ENCODE measurements around the gene GRID1. TPM values are rescaled to one million over a fixed set of nuclear protein-coding genes. Genes with fewer than 3 reads are reported as not detected.

Gene GRID1
- polyA plus RNA-seq, 1 of the 3 experiments (the other 2 are of a cell fraction) = 0.13 TPM

DNA sequence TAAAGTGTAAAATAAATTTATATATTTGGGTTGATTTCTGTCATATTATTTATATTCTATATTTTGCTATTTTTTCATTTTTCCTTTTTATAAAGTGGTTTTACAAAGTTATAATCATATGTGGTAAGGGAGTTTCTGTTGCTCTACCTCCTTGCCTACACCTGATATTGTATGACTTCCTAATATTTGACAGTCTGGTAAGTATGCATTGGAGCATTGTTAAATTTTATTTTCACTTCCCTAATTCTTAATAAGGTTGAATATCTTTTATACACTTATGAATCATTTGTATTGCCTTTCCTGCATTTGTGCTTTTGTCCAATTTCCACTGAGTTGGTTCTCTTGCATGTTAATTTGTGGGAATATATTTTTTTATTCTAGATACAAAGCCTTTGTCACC, 492.4 kb downstream of the GRID1 start:
- Histone ChIP-seq H3K79me2 (ENCODE audit: insufficient read depth) (no peaks in the 10 kb centered on the region), H3K4me1 (ENCODE audit: control insufficient read depth in 1 of 2, insufficient read depth in 2 of 2, low read depth in 1 of 2, low read length in 1 of 2) (no peaks in the 10 kb centered on the region), H3K27me3 (ENCODE audit: insufficient read depth) (no peaks in the 10 kb centered on the region), H3K9me3 (no peaks in the 10 kb centered on the region; the same call in 1 of the 2 replicates), H2AFZ (ENCODE audit: low read depth) (no peak overlapping the region), H3F3A (replicated peaks; ENCODE audit: insufficient read depth) (no peaks in the 10 kb centered on the region), H3K9ac (no peak overlapping the region), H3K36me3 (replicated peaks in 1 of 2; ENCODE audit: control insufficient read depth in 1 of 2, insufficient read depth in 2 of 2, low read length in 1 of 2) (no peaks in the 10 kb centered on the region), H3K27ac (ENCODE audit: low read depth in 2 of 2, low read length in 1 of 2) (no peak overlapping the region), H3K4me2 (no peak overlapping the region), H4K20me1 (ENCODE audit: insufficient read depth) (no peaks in the 10 kb centered on the region), H3K4me3 (ENCODE audit: low read depth in 2 of 2, low read length in 1 of 2) (no peak overlapping the region), H3K9me2 (no peaks in the 10 kb centered on the region)
- POLR2A ChIA-PET = no interaction called here
- TF ChIP-seq GABPA (IDR thresholded peaks at IDR 0.05; ENCODE audit: low read depth) (no peak), SIN3A (IDR thresholded peaks at IDR 0.05; ENCODE audit: borderline replicate concordance, low read depth, low read length) (no peak), RAD21 (IDR thresholded peaks at IDR 0.05; ENCODE audit: low read length) (no peak), TAF1 (IDR thresholded peaks at IDR 0.05; ENCODE audit: borderline replicate concordance, low read depth, low read length) (no peak), RCOR1 (IDR thresholded peaks at IDR 0.05; ENCODE audit: low read length) (no peak), MXI1 (IDR thresholded peaks at IDR 0.05; ENCODE audit: low read depth, low read length) (no peak), TEAD4 (IDR thresholded peaks at IDR 0.05; ENCODE audit: borderline replicate concordance, insufficient read depth) (no peak), CHD2 (IDR thresholded peaks at IDR 0.05; ENCODE audit: low read length, partially characterized antibody) (no peak), FOSL2 (IDR thresholded peaks at IDR 0.05; ENCODE audit: borderline replicate concordance, low read depth) (no peak), FOXJ3 (CRISPR knock-in tag; IDR thresholded peaks at IDR 0.05) (no peak), YY1 (IDR thresholded peaks at IDR 0.05; ENCODE audit: low read depth) (no peak), MEF2A (IDR thresholded peaks at IDR 0.05; ENCODE audit: borderline replicate concordance, low read depth) (no peak), RFX5 (IDR thresholded peaks at IDR 0.05; ENCODE audit: low read length) (no peak)
- TF ChIP-seq, protein P1, sequence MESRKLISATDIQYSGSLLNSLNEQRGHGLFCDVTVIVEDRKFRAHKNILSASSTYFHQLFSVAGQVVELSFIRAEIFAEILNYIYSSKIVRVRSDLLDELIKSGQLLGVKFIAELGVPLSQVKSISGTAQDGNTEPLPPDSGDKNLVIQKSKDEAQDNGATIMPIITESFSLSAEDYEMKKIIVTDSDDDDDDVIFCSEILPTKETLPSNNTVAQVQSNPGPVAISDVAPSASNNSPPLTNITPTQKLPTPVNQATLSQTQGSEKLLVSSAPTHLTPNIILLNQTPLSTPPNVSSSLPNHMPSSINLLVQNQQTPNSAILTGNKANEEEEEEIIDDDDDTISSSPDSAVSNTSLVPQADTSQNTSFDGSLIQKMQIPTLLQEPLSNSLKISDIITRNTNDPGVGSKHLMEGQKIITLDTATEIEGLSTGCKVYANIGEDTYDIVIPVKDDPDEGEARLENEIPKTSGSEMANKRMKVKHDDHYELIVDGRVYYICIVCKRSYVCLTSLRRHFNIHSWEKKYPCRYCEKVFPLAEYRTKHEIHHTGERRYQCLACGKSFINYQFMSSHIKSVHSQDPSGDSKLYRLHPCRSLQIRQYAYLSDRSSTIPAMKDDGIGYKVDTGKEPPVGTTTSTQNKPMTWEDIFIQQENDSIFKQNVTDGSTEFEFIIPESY (IDR thresholded peaks at IDR 0.05; ENCODE audit: borderline replicate concordance, low read depth) = no peak
- TF ChIP-seq, protein P2, sequence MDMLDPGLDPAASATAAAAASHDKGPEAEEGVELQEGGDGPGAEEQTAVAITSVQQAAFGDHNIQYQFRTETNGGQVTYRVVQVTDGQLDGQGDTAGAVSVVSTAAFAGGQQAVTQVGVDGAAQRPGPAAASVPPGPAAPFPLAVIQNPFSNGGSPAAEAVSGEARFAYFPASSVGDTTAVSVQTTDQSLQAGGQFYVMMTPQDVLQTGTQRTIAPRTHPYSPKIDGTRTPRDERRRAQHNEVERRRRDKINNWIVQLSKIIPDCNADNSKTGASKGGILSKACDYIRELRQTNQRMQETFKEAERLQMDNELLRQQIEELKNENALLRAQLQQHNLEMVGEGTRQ (IDR thresholded peaks at IDR 0.05; ENCODE audit: borderline replicate concordance, low read depth, low read length) = no peak
- TF ChIP-seq, protein P3, sequence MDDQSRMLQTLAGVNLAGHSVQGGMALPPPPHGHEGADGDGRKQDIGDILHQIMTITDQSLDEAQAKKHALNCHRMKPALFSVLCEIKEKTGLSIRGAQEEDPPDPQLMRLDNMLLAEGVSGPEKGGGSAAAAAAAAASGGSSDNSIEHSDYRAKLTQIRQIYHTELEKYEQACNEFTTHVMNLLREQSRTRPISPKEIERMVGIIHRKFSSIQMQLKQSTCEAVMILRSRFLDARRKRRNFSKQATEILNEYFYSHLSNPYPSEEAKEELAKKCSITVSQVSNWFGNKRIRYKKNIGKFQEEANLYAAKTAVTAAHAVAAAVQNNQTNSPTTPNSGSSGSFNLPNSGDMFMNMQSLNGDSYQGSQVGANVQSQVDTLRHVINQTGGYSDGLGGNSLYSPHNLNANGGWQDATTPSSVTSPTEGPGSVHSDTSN (IDR thresholded peaks at IDR 0.05) = no peak
- CTCF ChIA-PET = no interaction called here
- DNase-seq = no peak
